Posterior vena cava (tissue), 2 donors: ENCODE measurements around the gene SWSAP1. TPM values are rescaled to one million over a fixed set of nuclear protein-coding genes. Genes with fewer than 3 reads are reported as not detected.
"Not testable (repeated sequence)": the region's sequence is repeated elsewhere in the genome, so short reads cannot be mapped to it uniquely, and the experiment has no call there.

ENCODE experiments used
- DNase-seq: peaks from one replicate; pipeline ENCODE4 v3.0.0-alpha.2; 2020; ENCODE audit warnings: low spot score
- intact Hi-C, 2 donors: fragments of 100-400 bp; cut with DNase I; formaldehyde crosslinking; loops; one replicate each; pipeline versions ENCODE4 v1.14.1 to v1.14.2; 2022 to 2023
- total RNA-seq, 2 donors: library from RNA; stranded (reverse); fragmentation: NEBNext Ultra II Directional; extraction: Animal tissue kit (Norgen Biotek cat#: 25700); gene quantifications; one replicate each; pipeline ENCODE4 v1.2.1, GENCODE V29; 2021
- donor health status: DM: yes; HTN: yes; CAD: no.
- donor health status: DM: yes; HTN: yes; CAD: no.

SWSAP1 gene
- total RNA-seq, 2 donors from 2014 or later, result 1.2 to 1.8 TPM

GRCh38 chr19:11349171-11349570, 25.3 kb upstream of the SWSAP1 start:
- no peak for DNase-seq
- intact Hi-C loops, result no loop called here

GRCh38 chr19:11354102-11354501, 20.4 kb upstream of the SWSAP1 start:
- intact Hi-C loops, DNase-seq: not testable (repeated sequence)

GRCh38 chr19:11355160-11356073, 19.0 kb upstream of the SWSAP1 start, which contains the start of gene PLPPR2:
Gene PLPPR2, plus strand, starts transcription at chr19:11355432. Its CDS starts 2,242 bp downstream, at chr19:11357674.
- DNase-seq, result peak; percentile 99
- intact Hi-C loops, result no loop called here

- DNase-seq, result no peak
- intact Hi-C loops, result no loop called here
Measured at GRCh38 chr19:11356074-11356397, 18.4 kb upstream of the SWSAP1 start.

- intact Hi-C loops, result loop anchor here in 1 of 2 donors (1.0 kb wide), 1 partner anchor 15 kb away; no protein-coding TSS in a partner anchor
- no peak for DNase-seq
Measured at GRCh38 chr19:11356676-11357550, 17.6 kb upstream of the SWSAP1 start.

GRCh38 chr19:11359421-11359820, 15.0 kb upstream of the SWSAP1 start:
- intact Hi-C loops, result no loop called here
- DNase-seq, result no peak

GRCh38 chr19:11361037-11361770, 13.3 kb upstream of the SWSAP1 start:
- no peak for DNase-seq
- intact Hi-C loops, result no loop called here

- intact Hi-C loops, result no loop called here
- no peak for DNase-seq
Measured at GRCh38 chr19:11361771-11362731, 12.4 kb upstream of the SWSAP1 start.

- no peak for DNase-seq
- intact Hi-C loops, result no loop called here
Measured at GRCh38 chr19:11363881-11364280, 10.6 kb upstream of the SWSAP1 start.

GRCh38 chr19:11364296-11364904, 10.1 kb upstream of the SWSAP1 start:
- intact Hi-C loops, result no loop called here
- DNase-seq, result no peak

GRCh38 chr19:11364935-11365334, 9.5 kb upstream of the SWSAP1 start:
- intact Hi-C loops, result no loop called here
- no peak for DNase-seq

- intact Hi-C loops, result no loop called here
- DNase-seq, result no peak
Measured at GRCh38 chr19:11365557-11366117, 8.8 kb upstream of the SWSAP1 start.

GRCh38 chr19:11367528-11367927, 6.9 kb upstream of the SWSAP1 start:
- no peak for DNase-seq
- intact Hi-C loops, result no loop called here

- DNase-seq, result no peak
- intact Hi-C loops, result no loop called here
Measured at GRCh38 chr19:11370744-11371143, 3.7 kb upstream of the SWSAP1 start.

- no peak for DNase-seq
- intact Hi-C loops, result no loop called here
Measured at GRCh38 chr19:11373166-11373884, 1.1 kb upstream of the SWSAP1 start.

- DNase-seq, result no peak
- intact Hi-C loops, result no loop called here
Measured at GRCh38 chr19:11373885-11374432, 507 bp upstream of the SWSAP1 start.
